SK-N-SH treated with all-trans-retinoic acid at 6 μM for 48 hours (cell line): ENCODE data around the gene NDRG3.
"Not testable (repeated sequence)": the region's sequence is repeated elsewhere in the genome, so short reads cannot be mapped to it uniquely, and the experiment has no call there.

Source experiments
- ATAC-seq: fragments of 200-7000 bp; cut with Tn5 transposase; 3 replicates; pipeline ENCODE4 v1.9.1; 2020; ENCODE audit warnings: mild to moderate bottlenecking, moderate library complexity
- ARNTL ChIP-seq: fragments of 450-650 bp; formaldehyde crosslinking; IDR thresholded peaks from 2 replicates; pipeline ENCODE4 v1.5.0; 2020; ENCODE audit warnings: low read depth, mild to moderate bottlenecking, moderate library complexity, borderline replicate concordance
- BACH2 ChIP-seq: fragments of 250-450 bp; sonication (Bioruptor Pico); IDR thresholded peaks from 2 replicates; pipeline ENCODE4 v1.9.0; 2021; ENCODE audit warnings: mild to moderate bottlenecking, borderline replicate concordance
- CSDC2 ChIP-seq: fragments of 250-450 bp; sonication (Bioruptor Pico); IDR thresholded peaks from 2 replicates; pipeline ENCODE4 v1.5.0; 2020; ENCODE audit warnings: mild to moderate bottlenecking, moderate library complexity
- ESRRG ChIP-seq: fragments of 250-450 bp; sonication (Bioruptor Pico); IDR thresholded peaks from 2 replicates; pipeline ENCODE4 v1.6.1; 2021; ENCODE audit warnings: mild to moderate bottlenecking
- GLIS3 ChIP-seq: fragments of 250-450 bp; sonication (Bioruptor Pico); IDR thresholded peaks from 2 replicates; pipeline ENCODE4 v1.5.0; 2020; ENCODE audit warnings: mild to moderate bottlenecking, moderate library complexity
- ISL1 ChIP-seq: fragments of 250-450 bp; sonication (Bioruptor Pico); IDR thresholded peaks from 2 replicates; pipeline ENCODE4 v2.1.2; 2022; ENCODE audit warnings: mild to moderate bottlenecking, moderate library complexity
- OSR1 ChIP-seq: fragments of 250-450 bp; sonication (Bioruptor Pico); IDR thresholded peaks from 2 replicates; pipeline ENCODE4 v1.8.0; 2022; ENCODE audit warnings: moderate library complexity, mild to moderate bottlenecking, inconsistent platforms
- PPARA ChIP-seq: fragments of 250-450 bp; sonication (Bioruptor Pico); IDR thresholded peaks from 2 replicates; pipeline ENCODE4 v1.5.0; 2020; ENCODE audit warnings: mild to moderate bottlenecking, borderline replicate concordance
- RARB ChIP-seq: fragments of 250-450 bp; sonication (Bioruptor Pico); IDR thresholded peaks from 2 replicates; pipeline ENCODE4 v1.8.0; 2021; ENCODE audit warnings: mild to moderate bottlenecking, moderate library complexity
- TOX ChIP-seq: fragments of 250-450 bp; sonication (Bioruptor Pico); IDR thresholded peaks from 2 replicates; pipeline ENCODE4 v1.8.0; 2021; ENCODE audit warnings: mild to moderate bottlenecking, moderate library complexity, borderline replicate concordance
- TSHZ2 ChIP-seq: fragments of 250-450 bp; sonication (Bioruptor Pico); IDR thresholded peaks from 2 replicates; pipeline ENCODE4 v1.5.0; 2020; ENCODE audit warnings: mild to moderate bottlenecking, moderate library complexity
- ZC3H10 ChIP-seq: fragments of 250-450 bp; sonication (Bioruptor Pico); IDR thresholded peaks from 2 replicates; pipeline ENCODE4 v1.5.1; 2021; ENCODE audit warnings: mild to moderate bottlenecking, moderate library complexity
- ZFP3 ChIP-seq: fragments of 250-450 bp; sonication (Bioruptor Pico); IDR thresholded peaks from 2 replicates; pipeline ENCODE4 v1.5.0; 2020; ENCODE audit warnings: mild to moderate bottlenecking, moderate library complexity
- ZFP30 ChIP-seq: fragments of 450-650 bp; formaldehyde crosslinking; IDR thresholded peaks from 2 replicates; pipeline ENCODE4 v1.5.0; 2022; ENCODE audit warnings: mild to moderate bottlenecking, moderate library complexity
- ZNF565 ChIP-seq: fragments of 450-650 bp; formaldehyde crosslinking; conservative IDR thresholded peaks from 2 replicates; pipeline ENCODE4 v1.5.0; 2020; ENCODE audit warnings: low read depth, mild to moderate bottlenecking, moderate library complexity
- ZNF70 ChIP-seq: fragments of 450-650 bp; formaldehyde crosslinking; IDR thresholded peaks from 2 replicates; pipeline ENCODE4 v1.5.0; 2020; ENCODE audit warnings: mild to moderate bottlenecking, moderate library complexity
- ZNF8 ChIP-seq: fragments of 450-650 bp; formaldehyde crosslinking; IDR thresholded peaks from 2 replicates; pipeline ENCODE4 v1.5.0; 2020; ENCODE audit warnings: mild to moderate bottlenecking, moderate library complexity
- TF ChIP-seq, protein P1 (sequence below): fragments of 250-450 bp; sonication (Bioruptor Pico); IDR thresholded peaks from 2 replicates; pipeline ENCODE4 v1.8.0; 2020; ENCODE audit warnings: mild to moderate bottlenecking, moderate library complexity, borderline replicate concordance
- TF ChIP-seq, protein P2 (sequence below): fragments of 250-450 bp; sonication (Bioruptor Pico); IDR thresholded peaks from 2 replicates; pipeline ENCODE4 v1.5.1; 2020; ENCODE audit warnings: low read depth, mild to moderate bottlenecking, moderate library complexity
- TF ChIP-seq, protein P3 (sequence below): fragments of 250-450 bp; sonication (Bioruptor Pico); IDR thresholded peaks from 2 replicates; pipeline ENCODE4 v1.5.1; 2021; ENCODE audit warnings: mild to moderate bottlenecking, moderate library complexity

NDRG3 gene

GRCh38 chr20:36682311-36682710 is 63.6 kb downstream of the NDRG3 start:
- TF ChIP-seq PPARA (CRISPR knock-in tag) (no peak), BACH2 (no peak), ZFP3 (no peak), ZNF565 (CRISPR knock-in tag) (no peak), ISL1 (CRISPR knock-in tag) (no peak), CSDC2 (CRISPR knock-in tag) (no peak), GLIS3 (CRISPR knock-in tag) (no peak), ZNF70 (no peak), ARNTL (CRISPR knock-in tag) (no peak), ZC3H10 (no peak), ESRRG (no peak), RARB (CRISPR knock-in tag) (no peak), TSHZ2 (CRISPR knock-in tag) (no peak), OSR1 (CRISPR knock-in tag) (no peak)
- TF ChIP-seq, protein P1, sequence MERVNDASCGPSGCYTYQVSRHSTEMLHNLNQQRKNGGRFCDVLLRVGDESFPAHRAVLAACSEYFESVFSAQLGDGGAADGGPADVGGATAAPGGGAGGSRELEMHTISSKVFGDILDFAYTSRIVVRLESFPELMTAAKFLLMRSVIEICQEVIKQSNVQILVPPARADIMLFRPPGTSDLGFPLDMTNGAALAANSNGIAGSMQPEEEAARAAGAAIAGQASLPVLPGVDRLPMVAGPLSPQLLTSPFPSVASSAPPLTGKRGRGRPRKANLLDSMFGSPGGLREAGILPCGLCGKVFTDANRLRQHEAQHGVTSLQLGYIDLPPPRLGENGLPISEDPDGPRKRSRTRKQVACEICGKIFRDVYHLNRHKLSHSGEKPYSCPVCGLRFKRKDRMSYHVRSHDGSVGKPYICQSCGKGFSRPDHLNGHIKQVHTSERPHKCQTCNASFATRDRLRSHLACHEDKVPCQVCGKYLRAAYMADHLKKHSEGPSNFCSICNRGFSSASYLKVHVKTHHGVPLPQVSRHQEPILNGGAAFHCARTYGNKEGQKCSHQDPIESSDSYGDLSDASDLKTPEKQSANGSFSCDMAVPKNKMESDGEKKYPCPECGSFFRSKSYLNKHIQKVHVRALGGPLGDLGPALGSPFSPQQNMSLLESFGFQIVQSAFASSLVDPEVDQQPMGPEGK (CRISPR knock-in tag) = no peak
- TF ChIP-seq, protein P2, sequence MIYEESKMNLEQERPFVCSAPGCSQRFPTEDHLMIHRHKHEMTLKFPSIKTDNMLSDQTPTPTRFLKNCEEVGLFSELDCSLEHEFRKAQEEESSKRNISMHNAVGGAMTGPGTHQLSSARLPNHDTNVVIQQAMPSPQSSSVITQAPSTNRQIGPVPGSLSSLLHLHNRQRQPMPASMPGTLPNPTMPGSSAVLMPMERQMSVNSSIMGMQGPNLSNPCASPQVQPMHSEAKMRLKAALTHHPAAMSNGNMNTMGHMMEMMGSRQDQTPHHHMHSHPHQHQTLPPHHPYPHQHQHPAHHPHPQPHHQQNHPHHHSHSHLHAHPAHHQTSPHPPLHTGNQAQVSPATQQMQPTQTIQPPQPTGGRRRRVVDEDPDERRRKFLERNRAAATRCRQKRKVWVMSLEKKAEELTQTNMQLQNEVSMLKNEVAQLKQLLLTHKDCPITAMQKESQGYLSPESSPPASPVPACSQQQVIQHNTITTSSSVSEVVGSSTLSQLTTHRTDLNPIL (CRISPR knock-in tag) = no peak
- ATAC-seq = no peak

DNA sequence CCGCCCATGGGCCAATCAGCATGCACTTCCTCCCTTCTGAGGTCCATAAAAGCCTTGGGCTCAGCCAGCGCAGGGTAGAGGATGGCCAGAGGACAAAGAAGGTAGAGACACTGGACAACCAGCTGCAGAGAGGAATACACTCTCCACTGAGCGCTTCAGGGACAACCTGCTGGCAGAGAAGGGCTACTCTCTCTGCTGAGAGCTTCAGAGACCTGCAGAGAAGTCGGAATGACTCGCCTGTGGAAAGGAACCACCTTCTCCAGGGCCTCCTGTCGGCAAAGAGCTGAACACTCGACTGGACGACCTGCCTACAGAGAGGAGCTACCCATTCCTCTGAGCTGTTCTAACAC is 68.5 kb downstream of the NDRG3 start:
- TF ChIP-seq ESRRG (no peak), GLIS3 (CRISPR knock-in tag) (no peak), ZFP3 (no peak), TOX (CRISPR knock-in tag) (no peak), ISL1 (CRISPR knock-in tag) (no peak), ARNTL (CRISPR knock-in tag) (no peak), ZNF8 (CRISPR knock-in tag) (no peak), ZC3H10 (no peak), ZNF70 (no peak), BACH2 (no peak), ZFP30 (CRISPR knock-in tag) (no peak)
- TF ChIP-seq, protein P3, sequence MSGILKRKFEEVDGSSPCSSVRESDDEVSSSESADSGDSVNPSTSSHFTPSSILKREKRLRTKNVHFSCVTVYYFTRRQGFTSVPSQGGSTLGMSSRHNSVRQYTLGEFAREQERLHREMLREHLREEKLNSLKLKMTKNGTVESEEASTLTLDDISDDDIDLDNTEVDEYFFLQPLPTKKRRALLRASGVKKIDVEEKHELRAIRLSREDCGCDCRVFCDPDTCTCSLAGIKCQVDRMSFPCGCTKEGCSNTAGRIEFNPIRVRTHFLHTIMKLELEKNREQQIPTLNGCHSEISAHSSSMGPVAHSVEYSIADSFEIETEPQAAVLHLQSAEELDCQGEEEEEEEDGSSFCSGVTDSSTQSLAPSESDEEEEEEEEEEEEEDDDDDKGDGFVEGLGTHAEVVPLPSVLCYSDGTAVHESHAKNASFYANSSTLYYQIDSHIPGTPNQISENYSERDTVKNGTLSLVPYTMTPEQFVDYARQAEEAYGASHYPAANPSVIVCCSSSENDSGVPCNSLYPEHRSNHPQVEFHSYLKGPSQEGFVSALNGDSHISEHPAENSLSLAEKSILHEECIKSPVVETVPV (CRISPR knock-in tag) = no peak
- TF ChIP-seq, protein P1 (CRISPR knock-in tag) = no peak
- ATAC-seq = no peak

DNA sequence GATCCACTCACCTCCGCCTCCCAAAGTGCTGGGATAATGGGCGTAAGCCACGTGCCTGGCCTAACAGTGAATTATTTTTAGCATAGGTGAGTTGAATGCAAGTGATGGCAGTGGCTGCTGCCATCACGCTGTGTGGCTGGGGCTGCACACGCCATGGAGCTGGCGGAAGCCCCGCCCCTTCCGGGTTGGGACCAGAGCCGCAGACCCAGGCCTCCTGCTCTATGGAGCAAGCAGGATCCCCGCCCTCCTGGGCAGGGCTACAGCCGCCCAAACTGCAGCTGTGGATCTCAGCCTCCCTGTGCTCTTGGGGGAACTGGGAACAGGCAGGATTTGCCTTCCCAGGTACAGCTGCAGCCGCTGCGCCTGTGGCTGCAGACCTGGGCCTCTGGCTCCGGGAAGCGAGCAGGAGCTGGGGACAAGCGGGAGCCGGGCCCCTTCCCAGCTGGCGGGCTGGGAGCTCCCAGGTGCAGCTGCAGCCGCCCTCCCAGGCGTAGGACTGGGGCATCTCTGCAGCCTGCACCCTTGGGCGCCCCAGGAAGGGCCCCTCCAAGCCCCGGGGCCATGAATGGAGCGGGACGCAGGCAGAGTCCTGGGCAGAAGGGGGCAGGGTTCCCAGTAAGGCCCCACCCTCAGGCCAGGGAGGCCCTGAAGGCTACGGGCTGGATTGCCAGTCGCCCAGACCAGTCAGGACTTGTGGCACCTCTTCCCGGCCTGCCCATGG is 69.0 kb downstream of the NDRG3 start:
- ATAC-seq = no peak
- no peak for TF ChIP-seq ISL1 (CRISPR knock-in tag)

GRCh38 chr20:36675545-36675944 is 70.3 kb downstream of the NDRG3 start:
- not testable (repeated sequence) for ATAC-seq
